AG10803 (cell line): ENCODE data around the gene HEYL.

Experiments
- DNase-seq: peaks from one replicate; pipeline ENCODE4 v3.0.0; 2010; ENCODE audit warnings: low read depth
- H3K4me3 ChIP-seq: 2 replicates; pipeline ENCODE4 v1.5.1; 2011; ENCODE audit warnings: mild to moderate bottlenecking, low read length, control low read depth
- TF ChIP-seq, protein P1 (sequence below): conservative IDR thresholded peaks from 2 replicates; pipeline ENCODE4 v1.5.1; 2011; ENCODE audit warnings: mild to moderate bottlenecking, low read length, control low read depth, inconsistent platforms

The HEYL gene

DNA sequence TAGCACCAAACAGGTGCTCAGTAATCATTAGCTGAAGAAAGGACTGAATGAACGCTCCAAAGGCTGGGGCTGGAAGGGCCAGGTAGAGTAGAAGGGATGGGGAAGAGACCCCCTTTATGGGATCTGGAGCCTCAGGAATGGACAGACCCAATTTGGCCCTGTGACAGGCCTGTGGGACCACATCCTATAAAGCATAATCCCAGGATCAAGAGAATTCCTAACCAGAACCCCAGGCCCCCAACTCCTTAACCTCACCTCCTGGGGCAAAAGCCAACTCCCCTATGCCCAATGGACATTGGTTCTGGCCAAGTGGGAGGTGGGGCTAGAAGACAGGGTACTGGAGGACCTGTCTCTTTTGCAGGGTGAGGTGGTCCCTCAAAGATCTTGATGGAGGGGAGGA, 42.6 kb upstream of the HEYL start:
- DNase-seq, result no peak
- H3K4me3 ChIP-seq, result no peak overlapping the region
- TF ChIP-seq, protein P1, sequence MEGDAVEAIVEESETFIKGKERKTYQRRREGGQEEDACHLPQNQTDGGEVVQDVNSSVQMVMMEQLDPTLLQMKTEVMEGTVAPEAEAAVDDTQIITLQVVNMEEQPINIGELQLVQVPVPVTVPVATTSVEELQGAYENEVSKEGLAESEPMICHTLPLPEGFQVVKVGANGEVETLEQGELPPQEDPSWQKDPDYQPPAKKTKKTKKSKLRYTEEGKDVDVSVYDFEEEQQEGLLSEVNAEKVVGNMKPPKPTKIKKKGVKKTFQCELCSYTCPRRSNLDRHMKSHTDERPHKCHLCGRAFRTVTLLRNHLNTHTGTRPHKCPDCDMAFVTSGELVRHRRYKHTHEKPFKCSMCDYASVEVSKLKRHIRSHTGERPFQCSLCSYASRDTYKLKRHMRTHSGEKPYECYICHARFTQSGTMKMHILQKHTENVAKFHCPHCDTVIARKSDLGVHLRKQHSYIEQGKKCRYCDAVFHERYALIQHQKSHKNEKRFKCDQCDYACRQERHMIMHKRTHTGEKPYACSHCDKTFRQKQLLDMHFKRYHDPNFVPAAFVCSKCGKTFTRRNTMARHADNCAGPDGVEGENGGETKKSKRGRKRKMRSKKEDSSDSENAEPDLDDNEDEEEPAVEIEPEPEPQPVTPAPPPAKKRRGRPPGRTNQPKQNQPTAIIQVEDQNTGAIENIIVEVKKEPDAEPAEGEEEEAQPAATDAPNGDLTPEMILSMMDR, result no peak

DNA sequence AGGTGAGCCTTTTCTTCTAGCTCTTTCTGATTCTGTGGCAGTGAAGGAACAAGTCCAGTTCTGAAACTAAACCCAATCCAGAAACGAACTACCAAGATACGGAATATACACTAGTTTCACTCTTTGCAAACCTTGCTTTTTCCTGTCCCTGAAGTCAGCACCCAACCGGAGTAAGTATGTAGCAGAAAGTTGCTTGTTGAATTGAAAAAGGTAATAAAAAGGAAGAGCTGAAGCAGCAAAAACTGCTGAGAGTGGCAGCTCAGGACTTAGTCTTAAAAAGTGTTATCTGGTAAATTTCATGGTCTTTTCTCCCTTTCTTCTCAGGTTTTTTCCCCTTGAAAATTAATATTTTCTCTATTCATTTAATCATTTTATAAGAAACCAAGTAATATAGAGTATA, 41.9 kb upstream of the HEYL start:
- DNase-seq, result no peak
- TF ChIP-seq, protein P1, result no peak
- H3K4me3 ChIP-seq, result no peak overlapping the region

DNA sequence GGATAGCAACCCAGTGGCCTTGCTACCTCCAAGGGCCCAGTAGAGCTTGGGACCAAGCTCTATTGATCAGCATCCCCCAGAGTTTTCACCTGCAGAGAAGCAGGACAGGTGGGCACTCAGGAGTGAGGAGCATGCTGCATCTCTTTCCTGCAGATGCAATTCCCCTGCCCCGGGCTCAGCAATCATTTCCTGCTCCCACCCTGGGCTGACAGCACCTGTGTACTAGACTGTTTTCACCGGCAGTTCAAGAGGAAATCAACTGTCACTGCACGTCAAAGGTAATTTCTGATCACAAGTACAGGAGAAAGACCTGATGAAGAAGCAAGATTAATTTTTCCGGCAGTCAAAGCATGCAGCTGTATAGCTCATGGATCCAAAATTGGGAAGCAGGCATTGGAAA, 41.3 kb upstream of the HEYL start:
- DNase-seq, result no peak
- TF ChIP-seq, protein P1, result no peak
- H3K4me3 ChIP-seq, result no peak overlapping the region

DNA sequence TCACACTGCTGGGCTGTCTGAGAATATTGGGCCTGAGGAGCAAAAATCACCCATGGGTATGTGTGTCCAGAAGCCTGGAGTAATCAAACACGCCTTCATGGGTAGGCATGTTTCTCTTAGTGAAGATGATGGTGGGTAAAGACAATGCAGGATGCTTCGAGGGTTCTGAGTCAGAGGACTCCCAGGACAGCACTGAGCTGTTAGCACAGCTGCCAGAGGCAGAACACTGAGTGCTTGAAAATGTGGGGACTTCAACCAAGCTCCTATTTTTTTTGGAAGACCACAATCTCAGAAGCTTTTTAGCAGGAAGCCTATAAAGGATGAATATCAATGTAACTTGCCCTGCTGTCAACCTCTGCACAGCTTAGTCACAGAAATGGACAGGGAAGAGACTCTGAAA, 40.4 kb upstream of the HEYL start:
- DNase-seq, result no peak
- no peak overlapping the region for H3K4me3 ChIP-seq
- TF ChIP-seq, protein P1, result no peak

DNA sequence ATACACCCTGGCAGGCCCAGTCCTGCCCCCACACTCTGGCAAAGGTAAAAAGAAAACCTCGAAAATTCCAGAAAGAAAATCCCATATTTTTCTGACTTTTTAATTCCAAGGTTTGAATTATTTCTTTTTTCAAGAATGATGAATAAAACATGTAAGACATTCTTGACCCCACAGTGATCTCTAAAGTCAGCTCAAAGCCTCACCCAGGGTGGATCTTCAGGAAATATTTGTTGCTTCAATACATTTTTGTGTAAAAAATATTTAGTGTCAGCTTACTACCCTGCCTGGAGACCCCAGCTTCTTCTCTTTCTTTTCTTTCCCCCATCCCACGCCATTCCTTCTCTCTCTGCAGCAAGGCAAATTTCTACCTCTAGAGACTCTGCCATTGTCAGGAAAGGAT, 39.4 kb upstream of the HEYL start:
- H3K4me3 ChIP-seq, result no peak overlapping the region
- DNase-seq, result no peak
- TF ChIP-seq, protein P1, result no peak

DNA sequence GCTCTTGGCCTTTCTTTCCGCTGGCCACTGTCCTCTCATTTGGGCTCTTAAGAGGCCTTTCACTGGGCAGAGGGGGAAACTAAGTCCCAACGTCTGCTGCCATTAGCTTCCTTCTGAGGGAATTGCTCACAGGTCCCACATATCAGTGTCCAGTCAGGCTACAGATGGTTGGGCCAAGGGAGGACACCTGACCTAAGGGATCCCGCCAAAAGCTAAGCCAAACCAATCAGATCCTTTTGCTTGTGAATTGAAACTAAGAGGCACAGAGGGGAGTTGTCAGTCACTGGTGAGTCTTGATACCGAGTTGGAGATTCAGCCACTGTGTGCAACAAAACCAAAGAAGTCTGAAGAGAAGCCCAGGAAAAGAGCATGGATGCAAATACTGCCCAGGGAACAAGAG, 38.2 kb upstream of the HEYL start:
- DNase-seq, result no peak
- no peak overlapping the region for H3K4me3 ChIP-seq
- TF ChIP-seq, protein P1, result no peak

DNA sequence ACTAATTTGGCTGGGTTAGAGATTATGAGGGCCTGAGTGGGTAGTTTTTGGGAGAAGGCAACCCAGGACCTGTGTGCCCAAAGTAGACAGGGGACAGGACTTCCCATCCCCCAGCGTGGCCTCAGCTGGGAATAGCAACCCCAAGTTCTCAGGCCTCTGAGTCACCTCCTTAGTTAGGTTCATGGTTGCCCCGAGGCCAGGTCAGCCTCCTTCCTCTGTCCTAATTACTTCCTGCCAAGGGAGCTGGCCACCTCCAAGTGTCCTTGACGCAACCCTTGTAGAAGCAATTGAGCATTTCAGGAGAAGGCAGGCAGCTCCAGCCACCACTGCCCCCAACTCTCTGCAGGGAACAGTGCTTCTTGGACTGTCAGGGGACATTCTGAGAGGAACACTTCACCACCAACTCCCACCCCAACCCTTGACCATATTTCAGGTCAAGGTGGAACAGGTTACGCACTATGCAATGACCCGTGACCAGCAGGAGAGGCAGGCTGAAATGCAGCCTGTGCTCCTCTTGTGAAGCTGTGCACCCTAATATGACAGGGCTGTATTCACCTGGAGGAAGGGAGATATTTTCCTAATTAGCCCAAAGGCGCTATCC, 37.6 kb upstream of the HEYL start:
- no peak for DNase-seq
- H3K4me3 ChIP-seq, result no peak overlapping the region
- TF ChIP-seq, protein P1, result no peak
